ENCODE results near the gene ANKRD13B. TPM values are rescaled to one million over a fixed set of nuclear protein-coding genes. Genes with fewer than 3 reads are reported as not detected.

The ANKRD13B gene
- total RNA-seq, 4 donors from 2014 or later = 4.2 to 14.9 (median 8.3) TPM

- TF ChIP-seq, protein P1, sequence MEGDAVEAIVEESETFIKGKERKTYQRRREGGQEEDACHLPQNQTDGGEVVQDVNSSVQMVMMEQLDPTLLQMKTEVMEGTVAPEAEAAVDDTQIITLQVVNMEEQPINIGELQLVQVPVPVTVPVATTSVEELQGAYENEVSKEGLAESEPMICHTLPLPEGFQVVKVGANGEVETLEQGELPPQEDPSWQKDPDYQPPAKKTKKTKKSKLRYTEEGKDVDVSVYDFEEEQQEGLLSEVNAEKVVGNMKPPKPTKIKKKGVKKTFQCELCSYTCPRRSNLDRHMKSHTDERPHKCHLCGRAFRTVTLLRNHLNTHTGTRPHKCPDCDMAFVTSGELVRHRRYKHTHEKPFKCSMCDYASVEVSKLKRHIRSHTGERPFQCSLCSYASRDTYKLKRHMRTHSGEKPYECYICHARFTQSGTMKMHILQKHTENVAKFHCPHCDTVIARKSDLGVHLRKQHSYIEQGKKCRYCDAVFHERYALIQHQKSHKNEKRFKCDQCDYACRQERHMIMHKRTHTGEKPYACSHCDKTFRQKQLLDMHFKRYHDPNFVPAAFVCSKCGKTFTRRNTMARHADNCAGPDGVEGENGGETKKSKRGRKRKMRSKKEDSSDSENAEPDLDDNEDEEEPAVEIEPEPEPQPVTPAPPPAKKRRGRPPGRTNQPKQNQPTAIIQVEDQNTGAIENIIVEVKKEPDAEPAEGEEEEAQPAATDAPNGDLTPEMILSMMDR (IDR thresholded peaks at IDR 0.05) = no peak
- no peak for TF ChIP-seq POLR2A (IDR thresholded peaks at IDR 0.05)
- peaks cover 0 to 32% (median 0%) of the 10 kb centered on the region in 3 donors for H3K36me3 ChIP-seq
Measured at GRCh38 chr17:29653995-29654714, 61.2 kb downstream of the ANKRD13B start.

GRCh38 chr17:29655323-29655722 lies 62.4 kb downstream of the ANKRD13B start:
- TF ChIP-seq, protein P1 (IDR thresholded peaks at IDR 0.05) = no peak
- no peak for TF ChIP-seq POLR2A (IDR thresholded peaks at IDR 0.05)
- peaks cover 0 to 37% (median 0%) of the 10 kb centered on the region in 3 donors for H3K36me3 ChIP-seq
- H3K4me1 ChIP-seq = no peaks in the 10 kb centered on the region
- no peak for DNase-seq
- H3K9me3 ChIP-seq = no peaks in the 10 kb centered on the region
- H3K27ac ChIP-seq = no peak overlapping the region
- H3K27me3 ChIP-seq = no peaks in the 10 kb centered on the region
- no peak overlapping the region for H3K4me3 ChIP-seq

More at GRCh38 chr17:29653995-29654714, 61.2 kb downstream of the ANKRD13B start:
- Histone ChIP-seq H3K4me3 (no peak overlapping the region), H3K27ac (no peak overlapping the region), H3K9me3 (no peaks in the 10 kb centered on the region), H3K27me3 (no peaks in the 10 kb centered on the region), H3K4me1 (no peaks in the 10 kb centered on the region)
- no peak for DNase-seq

DNA sequence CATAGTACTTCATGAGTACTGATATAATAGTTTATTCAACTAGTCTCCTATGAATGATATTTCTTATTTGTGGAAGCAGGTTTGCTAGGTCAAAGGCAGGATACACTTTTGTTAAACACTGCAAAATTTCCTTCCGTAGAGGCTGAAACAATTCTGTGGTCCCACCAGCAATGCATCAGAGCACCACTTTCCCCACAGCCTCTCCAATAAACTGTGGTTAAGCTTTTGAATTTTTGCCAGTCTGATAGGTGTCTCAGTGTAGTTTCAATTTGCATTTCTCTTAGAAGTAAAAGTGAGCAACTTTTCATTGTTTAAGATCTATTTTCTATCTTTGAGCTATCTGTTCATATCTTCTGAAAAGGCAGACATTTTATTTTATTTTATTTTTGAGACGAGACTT lies 66.2 kb downstream of the ANKRD13B start:
- Histone ChIP-seq H3K9me3 (no peaks in the 10 kb centered on the region), H3K36me3 (peaks cover 0 to 45% (median 0%) of the 10 kb centered on the region in 3 donors), H3K4me1 (no peaks in the 10 kb centered on the region), H3K27me3 (no peaks in the 10 kb centered on the region), H3K4me3 (no peak overlapping the region), H3K27ac (no peak overlapping the region)
- DNase-seq = no peak
- TF ChIP-seq, protein P1 (IDR thresholded peaks at IDR 0.05) = no peak
- no peak for TF ChIP-seq POLR2A (IDR thresholded peaks at IDR 0.05)

DNA sequence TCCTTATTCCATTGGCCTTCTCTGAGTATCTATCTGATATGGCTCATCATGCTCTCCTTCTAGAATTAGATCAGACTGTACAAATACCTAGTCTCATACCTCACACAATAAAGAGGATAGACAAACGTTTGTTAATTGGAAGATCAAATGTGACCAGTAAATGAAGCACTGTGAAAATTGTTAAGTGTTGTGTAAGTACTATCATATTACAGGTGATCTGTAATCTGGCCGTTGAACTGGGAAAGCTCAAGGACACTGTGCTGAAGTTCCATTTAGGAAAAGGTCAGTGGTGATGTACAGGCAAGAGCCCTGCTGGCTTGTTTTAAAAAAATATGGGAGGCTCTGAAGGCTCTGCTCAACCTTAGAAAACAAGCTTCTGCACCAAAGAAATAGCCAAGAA lies 68.3 kb downstream of the ANKRD13B start:
- H3K27me3 ChIP-seq = no peaks in the 10 kb centered on the region
- TF ChIP-seq POLR2A (IDR thresholded peaks at IDR 0.05) = no peak
- TF ChIP-seq, protein P1 (IDR thresholded peaks at IDR 0.05) = no peak
- H3K9me3 ChIP-seq = no peaks in the 10 kb centered on the region
- H3K4me3 ChIP-seq = no peak overlapping the region
- H3K27ac ChIP-seq = no peak overlapping the region
- H3K4me1 ChIP-seq = no peaks in the 10 kb centered on the region
- DNase-seq = no peak
- H3K36me3 ChIP-seq = peaks cover 0 to 50% (median 0%) of the 10 kb centered on the region in 3 donors

DNA sequence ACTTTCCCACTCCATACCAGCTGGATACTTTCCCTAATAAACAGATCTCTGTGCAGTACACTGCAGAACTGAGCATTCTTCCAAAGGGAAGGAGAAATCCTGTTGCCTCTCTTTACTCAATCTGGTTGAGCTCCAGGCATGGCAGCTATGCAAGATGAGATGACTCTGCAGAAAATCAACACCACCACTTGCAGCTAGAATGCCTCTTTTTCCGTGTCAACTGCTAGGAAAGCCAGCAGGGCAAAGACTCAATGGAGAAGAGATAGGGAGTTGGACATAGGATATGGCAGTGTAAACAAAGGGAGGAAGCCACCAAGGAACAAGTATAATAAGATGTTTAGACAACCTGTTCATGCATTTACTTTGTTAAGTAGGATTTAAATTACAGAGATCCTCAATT lies 70.2 kb downstream of the ANKRD13B start:
- peaks cover 0 to 54% (median 0%) of the 10 kb centered on the region in 3 donors for H3K36me3 ChIP-seq
- DNase-seq = no peak
- no peaks in the 10 kb centered on the region for H3K4me1 ChIP-seq
- TF ChIP-seq POLR2A (IDR thresholded peaks at IDR 0.05) = no peak
- TF ChIP-seq, protein P1 (IDR thresholded peaks at IDR 0.05) = no peak
- H3K27ac ChIP-seq = no peak overlapping the region
- no peak overlapping the region for H3K4me3 ChIP-seq
- H3K27me3 ChIP-seq = no peaks in the 10 kb centered on the region
- no peaks in the 10 kb centered on the region for H3K9me3 ChIP-seq

Small RNAs within 50 kb of the gene (small RNA-seq; reads per million reads assigned to genes)
- gene RNU6-920P = 0 reads per million in 2 donors

Other genes starting within 250 kb of the ANKRD13B start
- gene TAOK1, start 202.8 kb upstream of the ANKRD13B start, total RNA-seq = 100 to 1,000 TPM in 1 of 4 donors, 10 to 100 TPM in 3; 28.7 to 104 (median 42.8) TPM
- 10 to 100 TPM; 19.0 to 41.2 (median 32.2) TPM for gene ABHD15, start 26.1 kb upstream of the ANKRD13B start, total RNA-seq
- gene TP53I13, start 24.4 kb upstream of the ANKRD13B start, total RNA-seq = 100 to 1,000 TPM in 2 of 4 donors, 10 to 100 TPM in 2; 86.6 to 204 (median 139) TPM
- 10 to 100 TPM; 31.9 to 66.7 (median 52.6) TPM for gene GIT1, start 3.5 kb upstream of the ANKRD13B start, total RNA-seq
- 10 to 100 TPM in 3 of 4 donors, 1 to 10 TPM in 1; 4.0 to 28.9 (median 19.9) TPM for gene CORO6, start 29.8 kb downstream of the ANKRD13B start, total RNA-seq

All from Peyer's patch (tissue), 4 donors.